HepG2 (cell line): ENCODE measurements around the gene ZBTB45. TPM values are rescaled to one million over a fixed set of nuclear protein-coding genes. Genes with fewer than 3 reads are reported as not detected.

Experiments used
- GATAD2A ChIP-seq: IDR thresholded peaks from 2 replicates; pipeline ENCODE4 v1.6.1; 2016
- HMGXB3 ChIP-seq: sonication (generic); formaldehyde crosslinking; IDR thresholded peaks from 2 replicates; pipeline ENCODE4 v1.4.0; 2020; ENCODE audit warnings: missing genetic modification reagents, borderline replicate concordance
- HOXD1 ChIP-seq: sonication (generic); formaldehyde crosslinking; IDR thresholded peaks from 2 replicates; pipeline ENCODE4 v1.5.0; 2020; ENCODE audit warnings: missing genetic modification reagents
- KDM2A ChIP-seq: sonication (generic); formaldehyde crosslinking; IDR thresholded peaks from 2 replicates; pipeline ENCODE4 v1.4.0; 2020; ENCODE audit warnings: low read depth, missing genetic modification reagents, borderline replicate concordance
- KDM3A ChIP-seq: IDR thresholded peaks from 2 replicates; pipeline ENCODE4 v1.6.1; 2018; ENCODE audit warnings: low read depth, missing compliant biosample characterization
- MLX ChIP-seq: IDR thresholded peaks from 2 replicates; pipeline ENCODE4 v1.6.1; 2016
- NFKBIZ ChIP-seq: IDR thresholded peaks from 2 replicates; pipeline ENCODE4 v1.6.1; 2018; ENCODE audit warnings: missing genetic modification reagents, missing compliant biosample characterization
- NONO ChIP-seq, 2 experiments: fragments of 450-650 bp in 1 of 2; sonication (generic) in 1 of 2; formaldehyde crosslinking in 1 of 2; IDR thresholded peaks in 1 of 2; conservative IDR thresholded peaks in 1 of 2; 2 replicates each; pipeline versions ENCODE4 v1.6.1 to v1.8.0; 2017 to 2022; ENCODE audit warnings: mild to moderate bottlenecking in 1 of 2, missing genetic modification reagents in 1 of 2, moderate library complexity in 1 of 2
- POLR2AphosphoS2 ChIP-seq: IDR thresholded peaks from 2 replicates; pipeline ENCODE4 v1.6.1; 2011; ENCODE audit warnings: low read depth, low read length, improper control_type of control experiment
- SPEN ChIP-seq: sonication (generic); formaldehyde crosslinking; IDR thresholded peaks from 2 replicates; pipeline ENCODE4 v1.5.1; 2020; ENCODE audit warnings: low read depth, mild to moderate bottlenecking, missing genetic modification reagents
- SRY ChIP-seq: sonication (generic); formaldehyde crosslinking; IDR thresholded peaks from 2 replicates; pipeline ENCODE4 v1.8.0; 2022; ENCODE audit warnings: mild to moderate bottlenecking, missing genetic modification reagents
- ZBTB34 ChIP-seq: sonication (generic); formaldehyde crosslinking; IDR thresholded peaks from 2 replicates; pipeline ENCODE4 v1.8.0; 2022; ENCODE audit warnings: mild to moderate bottlenecking, missing genetic modification reagents
- ZNF232 ChIP-seq: sonication (generic); formaldehyde crosslinking; IDR thresholded peaks from 2 replicates; pipeline ENCODE4 v1.4.0; 2020; ENCODE audit warnings: missing genetic modification reagents, borderline replicate concordance
- ZNF34 ChIP-seq: sonication (generic); formaldehyde crosslinking; IDR thresholded peaks from 2 replicates; pipeline ENCODE4 v1.4.0; 2020; ENCODE audit warnings: mild to moderate bottlenecking, missing genetic modification reagents, borderline replicate concordance
- ZNF382 ChIP-seq: sonication (generic); formaldehyde crosslinking; IDR thresholded peaks from 2 replicates; pipeline ENCODE4 v1.5.0; 2020; ENCODE audit warnings: missing genetic modification reagents, mild to moderate bottlenecking, borderline replicate concordance
- ZNF501 ChIP-seq: sonication (generic); formaldehyde crosslinking; IDR thresholded peaks from 2 replicates; pipeline ENCODE4 v1.5.1; 2020; ENCODE audit warnings: mild to moderate bottlenecking, moderate library complexity, missing genetic modification reagents
- ZNF513 ChIP-seq: sonication (generic); formaldehyde crosslinking; conservative IDR thresholded peaks from 2 replicates; pipeline ENCODE4 v1.5.0; 2020; ENCODE audit warnings: missing genetic modification reagents
- ZNF547 ChIP-seq: sonication (generic); formaldehyde crosslinking; IDR thresholded peaks from 2 replicates; pipeline ENCODE4 v1.5.1; 2020; ENCODE audit warnings: mild to moderate bottlenecking, missing genetic modification reagents
- ZNF567 ChIP-seq: sonication (generic); formaldehyde crosslinking; IDR thresholded peaks from 2 replicates; pipeline ENCODE4 v1.8.1; 2023; ENCODE audit warnings: mild to moderate bottlenecking, missing genetic modification reagents, borderline replicate concordance
- ZNF850 ChIP-seq: sonication (generic); formaldehyde crosslinking; conservative IDR thresholded peaks from 2 replicates; pipeline ENCODE4 v1.9.0; 2021; ENCODE audit warnings: mild to moderate bottlenecking, missing genetic modification reagents
- ZZZ3 ChIP-seq: sonication (generic); formaldehyde crosslinking; IDR thresholded peaks from 2 replicates; pipeline ENCODE4 v1.4.0; 2020; ENCODE audit warnings: missing genetic modification reagents, mild to moderate bottlenecking, borderline replicate concordance
- polyA plus RNA-seq, 8 experiments: library from polyadenylated mRNA; depleted of rRNA in 3 of 8; stranded (reverse) in 7 of 8; unstranded in 1 of 8; fragments of >200 nt; fragmentation: Illumina TruSeq in 4 of 8; extraction: Trizol in 4 of 8; gene quantifications; 2 replicates each; pipeline versions ENCODE4 v1.2.1 to v1.2.3, GENCODE V29; 2011 to 2016; ENCODE audit warnings: low read depth in 4 of 8, missing spikeins in 1 of 8, mixed read lengths in 1 of 8; ENCODE audit not compliant: insufficient read depth in 1 of 8
- total RNA-seq, 5 experiments: library from RNA; depleted of rRNA; stranded (reverse); fragments of >200 nt; fragmentation: Illumina TruSeq; extraction: Trizol; gene quantifications; 2 replicates each; pipeline ENCODE4 v1.2.3, GENCODE V29; 2016; ENCODE audit warnings: low read depth in 1 of 5

The ZBTB45 gene
- total and polyA plus RNA-seq, 2 of the 13 experiments (the other 11 are each of a cell fraction or from before 2014, with no cell fraction given): 3.0 to 3.7 TPM

- TF ChIP-seq ZNF232: peak; percentile 67; the same call in 1 of the 2 replicates
- 0 out of 2 replicates have a peak, but pooled peaks have one; percentile 13 for TF ChIP-seq NFKBIZ
- TF ChIP-seq NONO (IDR thresholded peaks at IDR 0.05): no peak
- peak; percentile 85 for TF ChIP-seq NONO (CRISPR knock-in tag; conservative IDR thresholded peaks at IDR 0.05)
- peak; percentile 30; the same call in 1 of the 2 replicates for TF ChIP-seq HMGXB3 (CRISPR knock-in tag)
- TF ChIP-seq GATAD2A (CRISPR knock-in tag): peak; percentile 53
- no peak for TF ChIP-seq KDM3A (CRISPR knock-in tag)
- TF ChIP-seq ZNF382 (CRISPR knock-in tag): no peak
- TF ChIP-seq MLX: no peak
- TF ChIP-seq HOXD1 (CRISPR knock-in tag): peak; percentile 60; the same call in 1 of the 2 replicates
- peak; percentile 86; the same call in 1 of the 2 replicates for TF ChIP-seq SRY (CRISPR knock-in tag)
- peak; percentile 75; the same call in 1 of the 2 replicates for TF ChIP-seq ZNF34 (CRISPR knock-in tag)
- TF ChIP-seq ZNF850: no peak
- no peak for TF ChIP-seq ZBTB34 (CRISPR knock-in tag)
- peak; percentile 88 for TF ChIP-seq ZNF501
- TF ChIP-seq ZNF513 (CRISPR knock-in tag): peak; percentile 87; the same call in 1 of the 2 replicates
- TF ChIP-seq KDM2A (CRISPR knock-in tag): peak; percentile 64
- 0 out of 2 replicates have a peak, but pooled peaks have one; percentile 38 for TF ChIP-seq ZZZ3 (CRISPR knock-in tag)
- 0 out of 2 replicates have a peak, but pooled peaks have one; percentile 65 for TF ChIP-seq ZNF567 (CRISPR knock-in tag)
- TF ChIP-seq POLR2AphosphoS2: peak; percentile 60; the same call in 1 of the 2 replicates
- peak; percentile 59; the same call in 1 of the 2 replicates for TF ChIP-seq ZNF547 (CRISPR knock-in tag)
- peak; percentile 62 for TF ChIP-seq SPEN (CRISPR knock-in tag)
Observed at GRCh38 chr19:58543826-58544590, 24.4 kb upstream of the ZBTB45 start, which contains the start of gene TRIM28 (continued).
